DMS79 treated with DMSO at 0.1 percent for 48 hours (cell line): ENCODE data around the gene ZNF804B.

ENCODE experiments used
- DNase-seq: peaks from one replicate; lab custom pipeline; 2025; lab: John Stamatoyannopoulos, UW

The ZNF804B gene

GRCh38 chr7:88967432-88967831 lies 207.9 kb downstream of the ZNF804B start:
- DNase-seq = no peak

GRCh38 chr7:88969167-88969566 lies 209.7 kb downstream of the ZNF804B start:
- no peak for DNase-seq

DNA sequence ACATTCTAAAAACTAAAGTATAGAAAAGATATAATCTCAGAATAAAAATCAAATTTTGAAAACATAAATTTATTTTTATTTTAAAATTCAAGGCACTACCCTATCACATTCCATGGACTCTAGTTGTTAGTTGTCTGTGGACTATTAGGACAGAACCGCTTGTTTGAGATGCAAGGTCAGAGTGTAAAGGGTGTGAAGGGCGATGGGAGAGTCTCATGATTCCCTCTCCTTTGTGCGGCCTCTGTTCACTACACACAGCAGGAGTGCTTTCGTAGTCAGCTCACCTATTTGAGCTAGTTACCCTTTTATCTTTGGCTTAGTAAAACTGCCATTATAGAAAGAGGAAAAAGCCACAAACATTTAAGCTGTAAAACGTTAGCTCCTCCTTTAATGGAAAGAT lies 225.8 kb downstream of the ZNF804B start:
- DNase-seq = no peak

- DNase-seq = no peak
Observed at GRCh38 chr7:89001306-89001705, 241.8 kb downstream of the ZNF804B start.

DNA sequence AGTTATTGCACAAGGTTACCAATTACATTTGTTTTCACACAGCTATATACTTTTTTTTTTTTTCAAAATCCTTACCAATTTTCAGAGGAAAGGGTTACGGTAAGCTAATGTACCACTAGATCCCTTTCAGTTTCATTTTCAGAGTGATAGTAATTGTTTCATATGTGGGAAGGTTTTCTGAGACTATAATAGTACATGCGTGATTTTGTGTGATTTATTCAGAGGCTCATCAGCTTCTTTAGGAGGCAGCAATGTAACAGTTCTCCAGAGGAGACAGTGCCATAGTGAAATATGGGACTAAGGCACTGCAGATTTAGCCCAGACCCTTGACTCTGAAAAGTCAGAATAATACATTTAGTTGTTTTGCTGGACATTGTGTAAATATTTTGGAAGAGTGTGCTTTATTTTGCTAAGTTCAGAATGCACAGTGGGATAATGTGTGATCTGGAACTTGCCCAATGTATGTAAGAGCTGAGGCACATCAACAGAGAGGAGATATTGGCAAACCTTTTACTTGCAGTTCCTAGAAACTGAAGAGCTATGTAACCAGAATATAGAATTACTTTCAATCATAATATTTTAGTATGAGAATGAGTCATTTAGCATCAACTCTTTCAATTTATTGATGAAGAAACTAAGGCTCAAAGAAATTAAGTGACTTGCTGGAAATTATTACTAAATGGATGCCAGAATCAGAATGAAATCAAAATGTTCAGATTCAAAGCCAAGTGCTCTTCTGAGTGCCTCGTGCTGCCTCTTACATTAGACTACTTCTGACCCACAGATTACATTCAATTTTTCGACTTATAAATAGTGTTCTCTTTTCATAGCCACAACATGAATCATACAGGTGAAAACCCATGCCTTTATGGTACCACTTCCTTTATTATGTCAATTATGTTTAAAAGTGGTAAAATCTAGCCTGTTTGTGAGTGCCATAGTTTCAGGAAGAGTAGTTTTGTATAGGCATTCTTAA lies 243.8 kb downstream of the ZNF804B start:
- DNase-seq = no peak

DNA sequence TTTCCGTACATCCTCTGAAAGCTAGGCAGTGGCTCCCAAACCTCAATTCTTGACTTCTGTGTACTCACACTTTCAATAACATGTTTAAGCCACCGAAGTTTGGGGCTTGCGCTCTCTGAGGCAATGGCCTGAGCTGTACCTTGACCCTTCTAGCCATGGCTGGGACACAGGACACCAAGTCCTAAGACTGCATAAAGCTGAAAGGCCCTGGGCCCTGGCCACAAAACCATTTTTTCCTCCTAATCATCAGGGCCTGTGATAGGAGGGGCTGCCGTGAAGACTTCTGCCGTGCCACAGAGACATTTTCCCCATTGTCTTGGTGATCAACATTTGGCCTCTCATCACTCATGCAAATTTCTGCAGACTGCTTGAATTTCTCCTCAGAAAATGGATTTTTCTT lies 252.5 kb downstream of the ZNF804B start:
- no peak for DNase-seq

DNA sequence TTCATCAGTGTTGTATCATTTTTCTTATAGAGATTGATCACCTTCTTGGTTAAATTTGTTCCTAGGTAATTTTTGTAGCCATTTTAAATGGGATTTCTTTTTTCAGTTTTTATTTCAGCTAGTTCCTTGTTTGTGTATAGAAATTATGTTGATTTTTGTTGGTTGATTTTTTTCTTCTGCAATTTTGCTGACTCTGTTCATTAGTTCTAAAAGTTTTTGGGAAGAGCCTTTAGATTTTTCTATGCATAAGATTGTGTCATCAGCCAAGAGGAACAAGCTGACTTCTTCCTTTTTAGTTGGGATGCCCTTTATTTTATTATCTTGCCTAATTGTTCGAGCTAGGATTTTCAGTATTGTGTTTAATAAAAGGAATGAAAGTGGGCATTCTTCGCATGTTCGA lies 258.2 kb downstream of the ZNF804B start:
- DNase-seq = no peak

GRCh38 chr7:89021741-89022140 lies 262.2 kb downstream of the ZNF804B start:
- DNase-seq = no peak

- DNase-seq = no peak
Observed at GRCh38 chr7:89023206-89023605, 263.7 kb downstream of the ZNF804B start.

DNA sequence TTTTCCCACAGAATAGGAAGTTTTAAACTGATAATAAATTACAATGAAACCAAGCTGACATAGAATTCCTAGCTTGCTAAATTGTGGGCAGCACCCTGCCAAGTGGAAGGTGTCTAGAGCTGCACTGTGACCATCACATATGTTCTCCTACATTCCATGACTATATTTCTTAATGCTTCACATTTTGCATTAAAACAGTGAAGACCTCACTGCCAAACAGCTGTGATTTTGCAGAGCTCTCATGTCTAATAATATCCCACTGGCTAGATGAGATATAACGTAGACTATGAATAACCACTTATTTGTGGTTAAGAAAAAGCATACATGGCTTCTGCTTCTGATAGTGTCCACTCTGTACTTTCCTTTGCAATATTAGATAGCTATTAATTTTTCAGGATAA lies 264.4 kb downstream of the ZNF804B start:
- no peak for DNase-seq

GRCh38 chr7:89027781-89028180 lies 268.3 kb downstream of the ZNF804B start:
- no peak for DNase-seq

DNA sequence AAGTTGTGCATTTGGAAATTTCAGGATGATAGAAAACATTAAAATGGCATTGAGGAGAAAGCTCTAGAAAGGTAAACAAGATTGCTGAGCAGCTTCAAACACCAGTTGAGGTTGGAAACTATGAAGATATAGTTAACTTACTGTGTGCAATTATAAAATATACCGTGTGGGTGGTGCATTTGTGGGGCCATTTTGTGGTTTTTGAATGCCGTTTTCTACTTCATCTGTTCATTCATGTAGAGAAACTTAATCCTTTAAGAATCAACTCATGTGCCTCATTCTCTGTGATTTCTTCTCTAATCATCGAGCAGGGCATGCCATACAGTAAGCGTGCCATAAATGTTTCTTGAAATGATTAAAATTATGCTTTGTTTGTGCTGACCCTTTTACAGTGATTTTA lies 268.8 kb downstream of the ZNF804B start:
- DNase-seq = no peak

DNA sequence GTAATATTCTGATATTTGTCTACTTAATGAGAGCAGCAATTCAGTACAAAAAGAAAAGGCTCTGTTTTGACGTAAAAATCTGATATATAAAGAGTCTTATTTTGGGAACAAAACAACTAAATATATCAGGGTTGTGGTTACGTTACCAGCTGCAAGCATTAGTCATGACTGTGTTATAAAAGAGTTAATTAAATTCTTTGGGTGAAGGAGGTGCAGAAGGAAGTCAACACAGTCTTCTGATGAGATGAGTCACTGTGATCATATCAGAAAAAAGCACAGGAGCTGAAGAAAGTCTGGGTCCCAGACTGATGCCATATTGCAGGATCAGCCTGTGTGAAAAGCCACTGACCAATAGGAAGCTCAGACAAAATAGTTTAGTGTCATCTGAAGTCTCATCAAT lies 270.4 kb downstream of the ZNF804B start:
- no peak for DNase-seq

- DNase-seq = no peak
Observed at GRCh38 chr7:89041240-89041639, 281.7 kb downstream of the ZNF804B start.

DNA sequence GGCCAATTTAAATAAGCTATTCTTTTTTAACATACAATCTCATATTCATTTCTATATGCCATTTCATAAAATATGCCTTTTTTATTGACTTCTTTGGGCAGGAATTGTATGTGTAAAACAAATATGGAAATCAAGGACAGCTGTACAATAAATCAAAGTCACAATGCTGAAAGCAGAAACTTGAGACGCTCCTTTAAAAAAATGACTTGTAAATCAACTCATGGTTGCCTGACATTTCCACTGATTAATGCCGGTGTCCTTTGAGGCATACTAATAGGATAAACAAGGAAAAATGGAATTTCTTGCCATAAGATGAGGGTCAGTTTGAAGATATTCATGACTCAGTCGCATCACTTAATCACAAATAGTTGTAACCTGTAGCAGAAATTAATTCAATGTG lies 283.4 kb downstream of the ZNF804B start:
- DNase-seq = no peak

GRCh38 chr7:89049043-89049442 lies 289.5 kb downstream of the ZNF804B start:
- no peak for DNase-seq

DNA sequence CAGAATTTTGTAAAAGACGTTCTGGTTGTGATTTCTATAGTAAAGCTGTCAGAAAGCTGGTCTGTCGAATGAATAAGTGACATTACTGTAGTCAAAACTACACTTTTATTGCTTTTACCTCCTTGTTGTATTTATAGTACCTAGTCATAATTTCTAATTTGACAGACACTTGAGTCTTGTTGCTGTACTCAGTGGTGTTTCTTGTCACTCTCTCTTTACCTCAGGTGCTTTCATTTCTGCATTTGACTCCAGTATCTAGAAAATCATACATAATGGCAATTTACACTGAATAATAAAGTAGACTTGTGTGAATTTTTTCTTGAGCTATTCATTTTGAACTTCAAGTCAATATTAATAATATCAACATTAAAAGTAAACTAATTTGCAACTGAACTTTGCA lies 293.6 kb downstream of the ZNF804B start:
- no peak for DNase-seq

- DNase-seq = no peak
Observed at GRCh38 chr7:89054361-89054760, 294.9 kb downstream of the ZNF804B start.

GRCh38 chr7:89060234-89060633 lies 300.7 kb downstream of the ZNF804B start:
- no peak for DNase-seq

GRCh38 chr7:89064831-89065230 lies 305.3 kb downstream of the ZNF804B start:
- DNase-seq = no peak

GRCh38 chr7:89067048-89067447 lies 307.5 kb downstream of the ZNF804B start:
- DNase-seq = no peak

DNA sequence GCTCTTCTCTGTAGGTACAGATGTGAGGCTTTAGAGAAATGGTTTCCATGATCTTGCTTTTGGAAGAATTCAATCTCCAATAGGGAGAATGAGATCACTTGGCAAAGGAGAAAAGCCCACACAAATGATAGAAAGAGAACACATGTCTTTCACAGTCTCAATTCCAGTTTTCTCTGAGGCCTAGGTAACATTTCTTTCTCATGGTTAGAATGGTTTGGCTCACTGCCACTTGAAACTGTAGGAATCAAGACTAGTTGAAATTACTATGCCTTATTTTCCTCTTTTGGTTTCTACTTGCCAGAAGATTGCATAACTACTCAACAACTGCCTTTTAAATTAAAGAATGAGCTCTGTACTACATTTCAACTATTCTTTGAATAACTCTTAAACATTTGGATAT lies 312.6 kb downstream of the ZNF804B start:
- no peak for DNase-seq

DNA sequence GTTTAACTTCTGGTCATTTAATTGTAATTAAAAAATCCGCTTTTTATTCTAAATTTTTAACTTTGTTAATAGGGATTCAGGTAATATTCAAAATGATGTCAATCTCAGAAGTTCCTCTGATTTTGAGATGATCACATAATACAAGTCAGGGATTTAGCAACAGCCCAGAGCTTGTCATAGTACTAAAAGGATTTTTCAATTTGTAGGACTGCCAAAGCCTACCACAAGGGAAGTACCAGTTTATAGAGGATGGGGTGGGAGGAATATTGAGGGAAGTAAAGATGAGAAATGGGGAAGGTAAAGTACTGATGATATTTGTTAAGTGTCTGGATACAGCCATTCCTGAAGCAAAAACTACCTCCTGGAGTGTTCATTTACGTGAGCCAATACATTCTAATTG lies 314.3 kb downstream of the ZNF804B start:
- no peak for DNase-seq

DNA sequence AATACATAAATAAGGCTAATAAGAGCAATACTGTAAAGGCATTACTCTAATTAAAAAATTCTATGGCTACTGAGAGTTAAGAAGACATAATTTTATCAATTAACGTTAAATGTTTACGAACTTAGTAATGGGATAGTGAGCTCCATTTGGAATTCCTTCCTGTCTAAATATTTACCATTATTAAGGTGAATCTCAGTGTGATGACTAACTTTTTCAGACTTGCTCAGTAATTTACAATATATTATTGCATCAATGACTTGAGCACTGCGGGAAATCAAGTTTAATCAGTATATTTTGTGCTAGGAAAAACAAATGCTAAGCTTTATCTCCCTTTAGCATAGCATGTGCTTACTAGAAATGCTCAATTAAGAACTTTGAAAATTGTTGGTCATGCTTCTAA lies 318.5 kb downstream of the ZNF804B start:
- DNase-seq = no peak
